SK-N-SH (cell line): Measurements from ENCODE around the gene PRKCB. TPM values are rescaled to one million over a fixed set of nuclear protein-coding genes. Genes with fewer than 3 reads are reported as not detected.

Source experiments
- CTCF ChIA-PET: fragments of 300-600, 350-600 bp; formaldehyde crosslinking; extraction: SDS; loops from one replicate; lab custom pipeline; 2021; lab: Yijun Ruan, JAX
- POLR2A ChIA-PET: fragments of 350-600 bp; sonication (Branson Sonifier 250); formaldehyde crosslinking; extraction: SDS; loops from one replicate; lab custom pipeline; 2020; ENCODE audit warnings: antibody characterized with exemption, inconsistent platforms; lab: Yijun Ruan, JAX
- DNase-seq: peaks from one replicate; pipeline ENCODE4 v3.0.0; 2012
- H2AFZ ChIP-seq: fragments of 200-600 bp; sonication (generic); 2 replicates; pipeline ENCODE4 v1.8.1; 2016; ENCODE audit warnings: antibody characterized with exemption, mild to moderate bottlenecking, low read depth
- H3F3A ChIP-seq: fragments of 200-600 bp; sonication (generic); replicated peaks from 2 replicates; pipeline ENCODE3; 2016; ENCODE audit warnings: antibody characterized with exemption, mild to moderate bottlenecking; ENCODE audit not compliant: insufficient read depth
- H3K27ac ChIP-seq, 2 experiments: fragments of 200-500 bp in 1 of 2; fragments of 200-600 bp in 1 of 2; sonication (Bioruptor generic) in 1 of 2; sonication (generic), shearing (Covaris generic) in 1 of 2; 2 replicates each; pipeline versions ENCODE4 v1.5.1 to v1.6.1; 2014 to 2016; ENCODE audit warnings: low read depth in 2 of 2, inconsistent platforms in 1 of 2, low read length in 1 of 2, mild to moderate bottlenecking in 1 of 2, mixed read lengths in 1 of 2
- H3K27me3 ChIP-seq: fragments of 200-600 bp; sonication (generic), shearing (Covaris generic); 2 replicates; pipeline ENCODE4 v1.6.1; 2016; ENCODE audit warnings: mixed run types; ENCODE audit not compliant: insufficient read depth
- H3K36me3 ChIP-seq, 2 experiments: fragments of 200-500 bp in 1 of 2; fragments of 200-600 bp in 1 of 2; sonication (Bioruptor generic) in 1 of 2; sonication (generic) in 1 of 2; replicated peaks in 1 of 2; 2 replicates each; pipeline versions ENCODE3 to v1.5.1; 2014 to 2016; ENCODE audit warnings: low read length in 1 of 2, mild to moderate bottlenecking in 1 of 2; ENCODE audit not compliant: insufficient read depth in 2 of 2, control insufficient read depth in 1 of 2
- H3K4me1 ChIP-seq, 2 experiments: fragments of 200-500 bp in 1 of 2; fragments of 200-600 bp in 1 of 2; sonication (Bioruptor generic) in 1 of 2; sonication (generic), shearing (Covaris generic) in 1 of 2; 2 replicates each; pipeline versions ENCODE4 v1.5.1 to v1.6.1; 2014 to 2016; ENCODE audit warnings: low read depth in 1 of 2, low read length in 1 of 2, mixed run types in 1 of 2; ENCODE audit not compliant: insufficient read depth in 2 of 2, control insufficient read depth in 1 of 2
- H3K4me2 ChIP-seq: fragments of 200-600 bp; sonication (generic), shearing (Covaris generic); 2 replicates; pipeline ENCODE4 v1.6.1; 2017; ENCODE audit warnings: mixed run types
- H3K4me3 ChIP-seq, 2 experiments: fragments of 200-500 bp in 1 of 2; fragments of 200-600 bp in 1 of 2; sonication (Bioruptor generic) in 1 of 2; sonication (generic), shearing (Covaris generic) in 1 of 2; 2 replicates each; pipeline versions ENCODE4 v1.5.1 to v1.8.1; 2014 to 2016; ENCODE audit warnings: low read depth in 2 of 2, inconsistent platforms in 1 of 2, low read length in 1 of 2, mild to moderate bottlenecking in 1 of 2, mixed read lengths in 1 of 2, moderate library complexity in 1 of 2
- H3K79me2 ChIP-seq: fragments of 200-600 bp; sonication (generic); 2 replicates; pipeline ENCODE4 v1.8.1; 2017; ENCODE audit warnings: mild to moderate bottlenecking; ENCODE audit not compliant: insufficient read depth
- H3K9ac ChIP-seq: fragments of 200-600 bp; sonication (generic); 2 replicates; pipeline ENCODE4 v1.6.1; 2017; ENCODE audit warnings: mixed run types
- H3K9me2 ChIP-seq: fragments of 200-600 bp; sonication (generic); 2 replicates; pipeline ENCODE4 v1.6.1; 2017; ENCODE audit warnings: mixed run types
- H3K9me3 ChIP-seq: fragments of 200-600 bp; sonication (generic); 2 replicates; pipeline ENCODE4 v1.6.1; 2017; ENCODE audit warnings: mixed run types, mild to moderate bottlenecking, moderate library complexity
- H4K20me1 ChIP-seq: fragments of 200-600 bp; sonication (generic); 2 replicates; pipeline ENCODE4 v1.6.1; 2017; ENCODE audit warnings: mild to moderate bottlenecking, mixed run types; ENCODE audit not compliant: insufficient read depth
- ELF1 ChIP-seq: IDR thresholded peaks from 2 replicates; pipeline ENCODE4 v1.4.0; 2012
- EZH2phosphoT487 ChIP-seq: fragments of 200-600 bp; sonication (generic); IDR thresholded peaks from 2 replicates; pipeline ENCODE4 v1.6.1; 2017; ENCODE audit warnings: low read depth, mixed run types, mild to moderate bottlenecking, antibody characterized with exemption, moderate library complexity, borderline replicate concordance
- FOSL2 ChIP-seq: IDR thresholded peaks from 2 replicates; pipeline ENCODE4 v1.4.0; 2012; ENCODE audit warnings: low read depth, mild to moderate bottlenecking, moderate library complexity, borderline replicate concordance
- FOXJ3 ChIP-seq: sonication (generic); formaldehyde crosslinking; IDR thresholded peaks from 2 replicates; pipeline ENCODE4 v1.5.1; 2020; ENCODE audit warnings: mild to moderate bottlenecking, missing genetic modification reagents
- FOXM1 ChIP-seq: IDR thresholded peaks from 2 replicates; pipeline ENCODE4 v1.4.0; 2012; ENCODE audit warnings: low read depth, mild to moderate bottlenecking
- GATA2 ChIP-seq: sonication (generic); formaldehyde crosslinking; IDR thresholded peaks from 2 replicates; pipeline ENCODE4 v1.5.0; 2020; ENCODE audit warnings: mild to moderate bottlenecking, missing genetic modification reagents
- MEF2A ChIP-seq: IDR thresholded peaks from 2 replicates; pipeline ENCODE4 v1.4.0; 2012; ENCODE audit warnings: low read depth, borderline replicate concordance
- NRF1 ChIP-seq: IDR thresholded peaks from 2 replicates; pipeline ENCODE4 v1.6.1; 2012; ENCODE audit warnings: low read depth, mild to moderate bottlenecking, low read length
- POLR2AphosphoS5 ChIP-seq: IDR thresholded peaks from 2 replicates; pipeline ENCODE4 v1.6.1; 2012; ENCODE audit warnings: low read depth, low read length
- RAD21 ChIP-seq: IDR thresholded peaks from 2 replicates; pipeline ENCODE4 v1.6.1; 2012; ENCODE audit warnings: mild to moderate bottlenecking, low read length
- RCOR1 ChIP-seq: fragments of 150-350 bp; IDR thresholded peaks from 2 replicates; pipeline ENCODE4 v1.6.1; 2017; ENCODE audit warnings: antibody characterized with exemption, low read length
- RFX5 ChIP-seq: IDR thresholded peaks from 2 replicates; pipeline ENCODE4 v1.6.1; 2012; ENCODE audit warnings: mild to moderate bottlenecking, improper control_type of control experiment, low read length
- SMC3 ChIP-seq: IDR thresholded peaks from 2 replicates; pipeline ENCODE4 v1.6.1; 2012; ENCODE audit warnings: low read depth, low read length, improper control_type of control experiment
- TAF1 ChIP-seq: IDR thresholded peaks from 2 replicates; pipeline ENCODE4 v1.6.1; 2012; ENCODE audit warnings: low read depth, mild to moderate bottlenecking, low read length, moderate library complexity, borderline replicate concordance
- TCF12 ChIP-seq: IDR thresholded peaks from 2 replicates; pipeline ENCODE4 v1.4.0; 2012
- WGBS: methylation state at CpG from one replicate; pipeline ENCODE4 v1.1.6; 2017; ENCODE audit warnings: low lambda C conversion rate; 5-methylcytosine and 5-hydroxymethylcytosine counted together
- polyA plus RNA-seq, 3 experiments: library from polyadenylated mRNA; depleted of rRNA; stranded (reverse); fragments of >200 nt; gene quantifications; 2 replicates each; pipeline ENCODE4 v1.2.3, GENCODE V29; 2012
- TF ChIP-seq, protein P1 (sequence below): IDR thresholded peaks from 2 replicates; pipeline ENCODE4 v1.4.0; 2012; ENCODE audit warnings: low read depth, borderline replicate concordance
- TF ChIP-seq, protein P2 (sequence below): fragments of 150-350 bp; IDR thresholded peaks from 2 replicates; pipeline ENCODE4 v1.6.1; 2017; ENCODE audit warnings: antibody characterized with exemption, low read length, low read depth, borderline replicate concordance
- TF ChIP-seq, protein P3 (sequence below): IDR thresholded peaks from 2 replicates; pipeline ENCODE4 v1.4.0; 2012; ENCODE audit warnings: low read depth, borderline replicate concordance
- TF ChIP-seq, protein P4 (sequence below): fragments of 150-350 bp; IDR thresholded peaks from 2 replicates; pipeline ENCODE4 v1.6.1; 2016; ENCODE audit warnings: mild to moderate bottlenecking, low read depth, low read length

PRKCB gene
- polyA plus RNA-seq, 1 of the 3 experiments (the other 2 are of a cell fraction): 0.12 TPM

DNA sequence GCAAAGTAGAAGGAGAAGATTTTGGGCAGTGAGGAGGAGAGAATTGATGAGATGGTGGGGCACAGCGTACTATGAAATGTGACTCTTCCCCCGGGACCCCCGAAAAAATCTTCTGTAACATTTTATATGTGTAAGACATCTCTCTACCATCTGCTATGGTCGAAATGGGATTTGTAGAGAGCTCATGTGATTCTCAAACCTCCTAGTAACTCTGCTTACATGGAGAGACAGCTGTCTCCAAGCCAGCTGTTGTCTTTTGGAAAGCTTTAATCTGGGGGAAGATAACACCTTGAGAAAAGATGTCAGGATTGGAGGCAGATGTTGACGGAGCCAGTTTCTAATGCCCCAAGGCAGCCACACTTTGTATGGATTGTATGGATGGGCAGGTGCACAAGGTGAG, 94.1 kb downstream of the PRKCB start:
- H3K9me3 ChIP-seq: no peaks in the 10 kb centered on the region

DNA sequence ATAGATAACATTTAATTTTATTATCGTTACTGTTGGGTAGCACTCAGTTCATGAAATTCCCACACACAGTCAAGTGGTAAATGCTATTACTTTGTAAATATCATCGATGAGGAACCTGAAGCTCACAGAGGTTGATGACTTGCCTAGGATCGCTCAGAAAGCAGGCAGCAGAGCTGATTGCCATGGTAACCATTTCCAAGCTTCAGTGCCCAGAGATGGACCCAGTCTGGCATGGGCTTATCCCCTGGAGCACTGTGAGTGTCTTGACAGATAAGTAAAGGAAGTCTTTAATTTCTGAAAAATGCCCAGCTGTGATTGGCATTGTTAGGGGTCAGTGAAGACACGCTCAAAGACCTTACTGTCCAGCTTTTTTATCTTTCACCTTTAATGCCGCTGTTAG, 95.0 kb downstream of the PRKCB start:
- CTCF ChIA-PET: interaction anchor here (1.6 kb wide), 1 partner anchor 323 kb away, joined by 4 read pairs; no protein-coding TSS in a partner anchor
- Histone ChIP-seq H3K27me3 (no peaks in the 10 kb centered on the region), H3K4me1 (no peaks in the 10 kb centered on the region)

More for the DNA sequence above, 94.1 kb downstream of the PRKCB start:
- Histone ChIP-seq H4K20me1 (no peaks in the 10 kb centered on the region), H3K27ac (no peak overlapping the region), H3K4me1 (no peaks in the 10 kb centered on the region), H3K36me3 (no peaks in the 10 kb centered on the region), H3K4me3 (no peak overlapping the region), H3K9ac (no peak overlapping the region), H3K9me2 (no peaks in the 10 kb centered on the region), H2AFZ (no peak overlapping the region), H3K4me2 (no peak overlapping the region), H3K27me3 (no peaks in the 10 kb centered on the region), H3K79me2 (no peaks in the 10 kb centered on the region), H3F3A (no peaks in the 10 kb centered on the region)
- WGBS: 26% methylated on average over 5 of the region's 5 CpGs
- ChIA-PET CTCF (interaction anchor here (1.6 kb wide), 2 partner anchors 81 to 324 kb away, joined by 4 read pairs; no protein-coding TSS in a partner anchor), POLR2A (no interaction called here)
- TF ChIP-seq NRF1 (no peak), SMC3 (no peak), RFX5 (no peak), FOXM1 (no peak), POLR2AphosphoS5 (no peak), GATA2 (CRISPR knock-in tag) (no peak), ELF1 (no peak), TCF12 (no peak), TAF1 (no peak), RCOR1 (no peak), MEF2A (no peak), EZH2phosphoT487 (no peak), FOSL2 (no peak)
- TF ChIP-seq, protein P1, sequence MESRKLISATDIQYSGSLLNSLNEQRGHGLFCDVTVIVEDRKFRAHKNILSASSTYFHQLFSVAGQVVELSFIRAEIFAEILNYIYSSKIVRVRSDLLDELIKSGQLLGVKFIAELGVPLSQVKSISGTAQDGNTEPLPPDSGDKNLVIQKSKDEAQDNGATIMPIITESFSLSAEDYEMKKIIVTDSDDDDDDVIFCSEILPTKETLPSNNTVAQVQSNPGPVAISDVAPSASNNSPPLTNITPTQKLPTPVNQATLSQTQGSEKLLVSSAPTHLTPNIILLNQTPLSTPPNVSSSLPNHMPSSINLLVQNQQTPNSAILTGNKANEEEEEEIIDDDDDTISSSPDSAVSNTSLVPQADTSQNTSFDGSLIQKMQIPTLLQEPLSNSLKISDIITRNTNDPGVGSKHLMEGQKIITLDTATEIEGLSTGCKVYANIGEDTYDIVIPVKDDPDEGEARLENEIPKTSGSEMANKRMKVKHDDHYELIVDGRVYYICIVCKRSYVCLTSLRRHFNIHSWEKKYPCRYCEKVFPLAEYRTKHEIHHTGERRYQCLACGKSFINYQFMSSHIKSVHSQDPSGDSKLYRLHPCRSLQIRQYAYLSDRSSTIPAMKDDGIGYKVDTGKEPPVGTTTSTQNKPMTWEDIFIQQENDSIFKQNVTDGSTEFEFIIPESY: no peak
- TF ChIP-seq, protein P2, sequence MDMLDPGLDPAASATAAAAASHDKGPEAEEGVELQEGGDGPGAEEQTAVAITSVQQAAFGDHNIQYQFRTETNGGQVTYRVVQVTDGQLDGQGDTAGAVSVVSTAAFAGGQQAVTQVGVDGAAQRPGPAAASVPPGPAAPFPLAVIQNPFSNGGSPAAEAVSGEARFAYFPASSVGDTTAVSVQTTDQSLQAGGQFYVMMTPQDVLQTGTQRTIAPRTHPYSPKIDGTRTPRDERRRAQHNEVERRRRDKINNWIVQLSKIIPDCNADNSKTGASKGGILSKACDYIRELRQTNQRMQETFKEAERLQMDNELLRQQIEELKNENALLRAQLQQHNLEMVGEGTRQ: no peak
- TF ChIP-seq, protein P3, sequence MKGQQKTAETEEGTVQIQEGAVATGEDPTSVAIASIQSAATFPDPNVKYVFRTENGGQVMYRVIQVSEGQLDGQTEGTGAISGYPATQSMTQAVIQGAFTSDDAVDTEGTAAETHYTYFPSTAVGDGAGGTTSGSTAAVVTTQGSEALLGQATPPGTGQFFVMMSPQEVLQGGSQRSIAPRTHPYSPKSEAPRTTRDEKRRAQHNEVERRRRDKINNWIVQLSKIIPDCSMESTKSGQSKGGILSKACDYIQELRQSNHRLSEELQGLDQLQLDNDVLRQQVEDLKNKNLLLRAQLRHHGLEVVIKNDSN: no peak
- TF ChIP-seq, protein P4, sequence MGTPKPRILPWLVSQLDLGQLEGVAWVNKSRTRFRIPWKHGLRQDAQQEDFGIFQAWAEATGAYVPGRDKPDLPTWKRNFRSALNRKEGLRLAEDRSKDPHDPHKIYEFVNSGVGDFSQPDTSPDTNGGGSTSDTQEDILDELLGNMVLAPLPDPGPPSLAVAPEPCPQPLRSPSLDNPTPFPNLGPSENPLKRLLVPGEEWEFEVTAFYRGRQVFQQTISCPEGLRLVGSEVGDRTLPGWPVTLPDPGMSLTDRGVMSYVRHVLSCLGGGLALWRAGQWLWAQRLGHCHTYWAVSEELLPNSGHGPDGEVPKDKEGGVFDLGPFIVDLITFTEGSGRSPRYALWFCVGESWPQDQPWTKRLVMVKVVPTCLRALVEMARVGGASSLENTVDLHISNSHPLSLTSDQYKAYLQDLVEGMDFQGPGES: no peak
- no peak for DNase-seq

More for the DNA sequence above, 95.0 kb downstream of the PRKCB start:
- Histone ChIP-seq H4K20me1 (no peaks in the 10 kb centered on the region), H3K36me3 (no peaks in the 10 kb centered on the region), H3K27ac (no peak overlapping the region), H2AFZ (no peak overlapping the region), H3K9me3 (no peaks in the 10 kb centered on the region), H3K9me2 (no peaks in the 10 kb centered on the region), H3K4me3 (no peak overlapping the region), H3K9ac (no peak overlapping the region), H3K4me2 (no peak overlapping the region), H3K79me2 (no peaks in the 10 kb centered on the region), H3F3A (no peaks in the 10 kb centered on the region)
- no peak for DNase-seq
- 8% methylated on average over 5 of the region's 5 CpGs for WGBS
- TF ChIP-seq RAD21 (no peak), FOXJ3 (CRISPR knock-in tag) (no peak)
- POLR2A ChIA-PET: no interaction called here
